ENCODE measurements around the gene CGNL1. TPM values are rescaled to one million over a fixed set of nuclear protein-coding genes. Genes with fewer than 3 reads are reported as not detected.
A peak's percentile ranks its signal among the peaks of the same experiment; 100 is the strongest.

CGNL1 gene
- total RNA-seq, 1 donor from 2014 or later, result 3.5 TPM

DNA sequence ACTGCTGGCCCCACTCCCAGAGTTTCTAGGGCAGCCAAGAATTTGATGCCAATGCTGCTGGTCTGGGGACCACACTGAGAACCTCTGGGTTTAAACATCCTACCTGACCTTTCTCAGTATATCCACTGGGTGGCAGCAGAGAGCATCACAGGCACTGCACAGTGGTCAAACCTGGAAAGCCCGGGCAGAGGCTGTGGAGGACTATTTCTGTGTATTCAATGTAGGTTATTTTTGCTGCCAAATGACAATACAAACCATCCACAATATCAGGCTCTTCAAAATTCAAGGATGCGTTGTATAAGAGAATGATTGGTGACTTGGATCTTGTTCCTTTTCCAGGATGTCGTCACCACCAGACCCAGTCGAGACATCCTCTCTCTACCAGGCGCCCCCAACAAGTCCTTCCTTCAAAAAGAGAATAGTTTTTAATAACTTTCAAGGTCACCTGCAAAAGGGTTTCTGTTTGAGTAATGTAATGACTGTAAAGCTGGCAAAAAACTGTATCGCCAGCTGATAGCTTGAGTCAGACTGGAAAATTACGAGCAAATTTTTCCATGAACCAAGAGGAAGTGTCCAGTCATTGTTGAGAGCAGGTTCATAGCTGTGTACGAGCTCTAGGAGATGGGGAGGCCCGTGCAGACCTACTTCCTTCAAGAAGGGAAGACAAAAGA lies 184.9 kb downstream of the CGNL1 start:
- Histone ChIP-seq H3K27me3 (no peaks in the 10 kb centered on the region), H3K4me1 (peaks cover 0 to 3% of the 10 kb centered on the region in 2 donors), H3K4me3 (peak overlapping the region in 1 of 2 donors; percentile 27), H3K27ac (no peak overlapping the region), H3K36me3 (no peaks in the 10 kb centered on the region), H3K9me3 (no peaks in the 10 kb centered on the region)
- TF ChIP-seq, protein P1, sequence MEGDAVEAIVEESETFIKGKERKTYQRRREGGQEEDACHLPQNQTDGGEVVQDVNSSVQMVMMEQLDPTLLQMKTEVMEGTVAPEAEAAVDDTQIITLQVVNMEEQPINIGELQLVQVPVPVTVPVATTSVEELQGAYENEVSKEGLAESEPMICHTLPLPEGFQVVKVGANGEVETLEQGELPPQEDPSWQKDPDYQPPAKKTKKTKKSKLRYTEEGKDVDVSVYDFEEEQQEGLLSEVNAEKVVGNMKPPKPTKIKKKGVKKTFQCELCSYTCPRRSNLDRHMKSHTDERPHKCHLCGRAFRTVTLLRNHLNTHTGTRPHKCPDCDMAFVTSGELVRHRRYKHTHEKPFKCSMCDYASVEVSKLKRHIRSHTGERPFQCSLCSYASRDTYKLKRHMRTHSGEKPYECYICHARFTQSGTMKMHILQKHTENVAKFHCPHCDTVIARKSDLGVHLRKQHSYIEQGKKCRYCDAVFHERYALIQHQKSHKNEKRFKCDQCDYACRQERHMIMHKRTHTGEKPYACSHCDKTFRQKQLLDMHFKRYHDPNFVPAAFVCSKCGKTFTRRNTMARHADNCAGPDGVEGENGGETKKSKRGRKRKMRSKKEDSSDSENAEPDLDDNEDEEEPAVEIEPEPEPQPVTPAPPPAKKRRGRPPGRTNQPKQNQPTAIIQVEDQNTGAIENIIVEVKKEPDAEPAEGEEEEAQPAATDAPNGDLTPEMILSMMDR (IDR thresholded peaks at IDR 0.05), result peak; percentile 83 to 92 (median 87)
- peak in 1 of 2 donors; percentile 79 for DNase-seq (ENCODE audit: low spot score in 2 of 2)
- intact Hi-C loops (cut with DNase I), result loop anchor here (2.0 to 5.0 kb wide), 3 partner anchors 300 to 621 kb away; no protein-coding TSS in a partner anchor

DNA sequence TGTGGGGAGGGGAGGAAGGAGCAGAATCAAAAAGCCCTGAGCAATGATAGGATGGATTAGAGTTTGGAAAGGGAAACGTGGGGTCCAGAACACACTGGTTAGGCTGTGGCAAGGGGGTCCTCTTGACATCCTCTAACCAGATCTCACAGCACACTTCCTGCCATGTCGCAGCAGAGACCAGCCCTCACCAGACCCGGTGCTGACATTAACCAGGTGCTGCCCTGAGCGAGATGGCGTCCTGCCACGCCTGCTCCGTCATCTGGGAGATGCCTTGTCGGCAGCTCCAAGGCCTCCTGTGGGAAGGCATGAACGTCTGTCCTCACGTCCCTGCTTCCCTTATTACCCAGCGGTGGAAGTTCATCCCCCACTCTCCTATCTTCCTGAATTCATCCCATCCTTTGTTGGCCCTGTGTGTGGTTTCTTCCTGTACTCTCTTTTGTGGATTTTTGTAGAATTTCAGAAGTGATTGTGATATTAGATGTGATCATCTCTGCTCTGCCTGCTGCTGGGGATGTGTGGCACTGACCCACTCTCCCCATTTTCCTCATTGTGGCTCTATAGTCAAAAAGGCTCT lies 186.0 kb downstream of the CGNL1 start:
- no peak overlapping the region for H3K27ac ChIP-seq

DNA sequence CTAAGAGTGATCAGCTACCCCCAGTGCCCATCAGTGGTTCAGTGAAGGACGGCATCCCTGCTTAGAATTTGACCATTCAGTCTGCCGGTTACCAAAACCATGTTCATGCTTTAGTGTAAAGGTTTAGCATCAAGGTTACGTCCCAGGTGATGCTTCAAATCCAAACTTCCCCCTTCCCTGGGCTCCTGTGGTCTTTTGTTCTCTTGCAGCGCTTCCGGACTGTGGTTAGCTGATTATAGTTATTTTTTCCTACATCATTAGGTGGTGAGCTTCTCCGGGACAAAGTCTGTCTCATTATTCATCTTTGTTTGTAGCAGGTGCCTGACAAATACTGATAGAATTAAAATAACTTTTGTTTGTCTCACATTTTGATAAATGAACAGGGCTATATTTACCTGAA lies 187.1 kb downstream of the CGNL1 start:
- no peaks in the 10 kb centered on the region for H3K9me3 ChIP-seq
- intact Hi-C loops (cut with DNase I), result loop anchor here (5.0 kb wide), 1 partner anchor 619 kb away; no protein-coding TSS in a partner anchor
- no peaks in the 10 kb centered on the region for H3K27me3 ChIP-seq
- H3K4me1 ChIP-seq, result peaks cover 0 to 3% of the 10 kb centered on the region in 2 donors
- no peak overlapping the region for H3K27ac ChIP-seq
- H3K36me3 ChIP-seq, result no peaks in the 10 kb centered on the region
- H3K4me3 ChIP-seq, result no peak overlapping the region
- DNase-seq (ENCODE audit: low spot score in 2 of 2), result no peak
- TF ChIP-seq, protein P1 (IDR thresholded peaks at IDR 0.05), result no peak

More for the DNA sequence above, 186.0 kb downstream of the CGNL1 start:
- H3K4me1 ChIP-seq, result peaks cover 0 to 3% of the 10 kb centered on the region in 2 donors
- TF ChIP-seq, protein P1 (IDR thresholded peaks at IDR 0.05), result no peak
- no peaks in the 10 kb centered on the region for H3K36me3 ChIP-seq
- H3K4me3 ChIP-seq, result no peak overlapping the region
- intact Hi-C loops (cut with DNase I), result loop anchor here (5.0 kb wide), 1 partner anchor 620 kb away; no protein-coding TSS in a partner anchor
- DNase-seq (ENCODE audit: low spot score in 2 of 2), result no peak
- no peaks in the 10 kb centered on the region for H3K27me3 ChIP-seq
- H3K9me3 ChIP-seq, result no peaks in the 10 kb centered on the region

DNA sequence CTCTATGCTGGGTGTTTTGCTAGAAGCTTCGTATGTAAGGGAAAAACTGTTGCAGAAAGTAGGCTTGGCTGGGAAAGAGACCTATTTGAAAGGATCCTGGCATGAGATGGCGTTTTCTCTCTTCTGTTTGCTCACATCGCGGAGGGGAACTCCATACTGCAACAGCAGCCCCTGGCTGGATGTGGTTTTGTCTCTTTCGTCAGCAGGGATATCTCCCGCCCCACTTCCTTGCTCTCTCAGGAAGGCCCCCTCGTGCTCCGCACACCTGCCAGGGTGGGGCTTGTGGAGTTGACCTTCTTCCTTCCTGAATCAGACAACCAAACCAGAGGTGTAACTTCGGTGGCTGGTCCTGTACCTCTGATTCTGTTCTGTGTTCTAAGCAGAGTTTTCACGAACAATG lies 189.0 kb downstream of the CGNL1 start:
- H3K36me3 ChIP-seq, result no peaks in the 10 kb centered on the region
- intact Hi-C loops (cut with DNase I), result no loop called here
- no peaks in the 10 kb centered on the region for H3K9me3 ChIP-seq
- TF ChIP-seq, protein P1 (IDR thresholded peaks at IDR 0.05), result no peak
- DNase-seq (ENCODE audit: low spot score in 2 of 2), result no peak
- no peaks in the 10 kb centered on the region for H3K27me3 ChIP-seq
- H3K4me3 ChIP-seq, result no peak overlapping the region
- no peak overlapping the region for H3K27ac ChIP-seq
- peaks cover 0 to 3% of the 10 kb centered on the region in 2 donors for H3K4me1 ChIP-seq

DNA sequence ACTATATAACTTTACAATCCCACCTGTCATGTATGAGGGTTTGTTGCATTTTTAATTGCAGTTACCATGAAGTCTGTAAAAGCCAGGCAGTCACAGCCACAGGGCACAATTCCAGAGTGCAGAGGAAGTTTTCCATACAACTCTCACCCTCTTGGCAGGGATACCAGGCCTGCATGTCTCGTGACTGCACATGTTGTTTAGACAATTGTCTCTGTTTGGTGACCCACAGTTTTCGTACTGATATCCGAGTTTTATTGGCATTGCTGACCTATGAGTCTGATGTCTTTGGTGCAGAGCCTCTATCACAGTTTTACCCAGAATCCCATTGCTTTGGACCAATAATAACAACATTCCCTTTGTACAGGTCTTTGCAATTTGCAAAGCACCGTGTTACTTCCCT lies 190.5 kb downstream of the CGNL1 start:
- Histone ChIP-seq H3K9me3 (no peaks in the 10 kb centered on the region), H3K4me1 (no peaks in the 10 kb centered on the region), H3K36me3 (no peaks in the 10 kb centered on the region), H3K27ac (no peak overlapping the region), H3K27me3 (no peaks in the 10 kb centered on the region), H3K4me3 (no peak overlapping the region)
- no peak for DNase-seq (ENCODE audit: low spot score in 2 of 2)
- TF ChIP-seq, protein P1 (IDR thresholded peaks at IDR 0.05), result no peak
- intact Hi-C loops (cut with DNase I), result no loop called here
